GM12875 (cell line): ENCODE data around the gene MAP2K3.

Experiments used
- H3K4me3 ChIP-seq: one replicate; pipeline ENCODE4 v1.5.1; 2011; ENCODE audit warnings: low read depth, low read length, control low read depth
- CTCF ChIP-seq: IDR thresholded peaks from 2 replicates; pipeline ENCODE4 v1.5.1; 2011; ENCODE audit warnings: low read depth, mild to moderate bottlenecking, control low read depth, inconsistent platforms, low read length, moderate library complexity, borderline replicate concordance; ENCODE audit not compliant: insufficient read depth

Gene MAP2K3

GRCh38 chr17:21284319-21285163 is at the start of gene MAP2K3:
MAP2K3 (plus strand) TSS chr17:21284711; CDS start chr17:21284921, 210 bp downstream.
- TF ChIP-seq CTCF: no peak

GRCh38 chr17:21235921-21236320 is 48.6 kb upstream of the MAP2K3 start:
- TF ChIP-seq CTCF: no peak
- H3K4me3 ChIP-seq: no peak overlapping the region

More at GRCh38 chr17:21284319-21285163, at the start of gene MAP2K3:
- peak within 1 kb of the TSS; percentile 80 for H3K4me3 ChIP-seq

- TF ChIP-seq CTCF: peak; percentile 51; the same call in 1 of the 2 replicates
Observed at GRCh38 chr17:21239680-21240368, 44.7 kb upstream of the MAP2K3 start.

GRCh38 chr17:21240369-21241055 is 44.0 kb upstream of the MAP2K3 start:
- no peak overlapping the region for H3K4me3 ChIP-seq
- no peak for TF ChIP-seq CTCF

More at GRCh38 chr17:21239680-21240368, 44.7 kb upstream of the MAP2K3 start:
- no peak overlapping the region for H3K4me3 ChIP-seq

GRCh38 chr17:21241564-21241963 is 42.9 kb upstream of the MAP2K3 start:
- TF ChIP-seq CTCF: no peak

GRCh38 chr17:21242026-21242697 is 42.3 kb upstream of the MAP2K3 start:
- TF ChIP-seq CTCF: no peak
- no peak overlapping the region for H3K4me3 ChIP-seq

More at GRCh38 chr17:21241564-21241963, 42.9 kb upstream of the MAP2K3 start:
- H3K4me3 ChIP-seq: no peak overlapping the region
